RWPE2 (cell line): Measurements from ENCODE around the gene VIPR2.

Source experiments
- ATAC-seq: fragments of 200-7000 bp; cut with Tn5 transposase; 3 replicates; pipeline ENCODE4 v1.9.1; 2021; ENCODE audit warnings: low read depth
- DNase-seq: peaks from one replicate; pipeline ENCODE4 v3.0.0-alpha.2; 2020; ENCODE audit warnings: low spot score
- H3K27ac ChIP-seq: fragments of 450-650 bp; 2 replicates; pipeline ENCODE4 v1.5.1; 2017; ENCODE audit warnings: mild to moderate bottlenecking; ENCODE audit not compliant: poor library complexity, severe bottlenecking
- H3K27me3 ChIP-seq: fragments of 250-450 bp; sonication (Bioruptor Pico); 2 replicates; pipeline ENCODE4 v1.5.1; 2021; ENCODE audit warnings: mild to moderate bottlenecking, moderate library complexity; ENCODE audit not compliant: insufficient read depth, poor library complexity, severe bottlenecking
- H3K36me3 ChIP-seq: fragments of 250-450 bp; sonication (Bioruptor Pico); 2 replicates; pipeline ENCODE4 v1.5.1; 2020; ENCODE audit warnings: low read depth, mild to moderate bottlenecking, moderate library complexity
- H3K4me1 ChIP-seq: fragments of 250-450 bp; sonication (Bioruptor Pico); 2 replicates; pipeline ENCODE4 v1.5.1; 2021; ENCODE audit warnings: mild to moderate bottlenecking, moderate library complexity; ENCODE audit not compliant: insufficient read depth, poor library complexity, severe bottlenecking
- H3K4me3 ChIP-seq: fragments of 250-450 bp; sonication (Bioruptor Pico); 2 replicates; pipeline ENCODE4 v1.5.1; 2021; ENCODE audit warnings: mild to moderate bottlenecking, moderate library complexity; ENCODE audit not compliant: severe bottlenecking
- H3K9me3 ChIP-seq: fragments of 250-450 bp; sonication (Bioruptor Pico); 2 replicates; pipeline ENCODE4 v1.5.1; 2021; ENCODE audit warnings: mild to moderate bottlenecking, moderate library complexity; ENCODE audit not compliant: severe bottlenecking
- CTCF ChIP-seq: fragments of 450-650 bp; IDR thresholded peaks from one replicate; pipeline ENCODE4 v1.5.1; 2017; ENCODE audit warnings: mild to moderate bottlenecking, moderate library complexity; ENCODE audit not compliant: poor library complexity, severe bottlenecking

The VIPR2 gene

GRCh38 chr7:159160450-159160849 lies 15.8 kb upstream of the VIPR2 start:
- H3K27ac ChIP-seq, result no peak overlapping the region
- H3K27me3 ChIP-seq, result no peaks in the 10 kb centered on the region
- no peak for TF ChIP-seq CTCF
- ATAC-seq (no peak), DNase-seq (no peak)
- no peaks in the 10 kb centered on the region for H3K4me1 ChIP-seq
- no peak overlapping the region for H3K4me3 ChIP-seq
- no peaks in the 10 kb centered on the region for H3K9me3 ChIP-seq
- no peaks in the 10 kb centered on the region for H3K36me3 ChIP-seq

GRCh38 chr7:159159731-159160130 lies 15.1 kb upstream of the VIPR2 start:
- Histone ChIP-seq H3K4me1 (no peaks in the 10 kb centered on the region), H3K36me3 (no peaks in the 10 kb centered on the region), H3K9me3 (no peaks in the 10 kb centered on the region), H3K27me3 (no peaks in the 10 kb centered on the region), H3K4me3 (no peak overlapping the region), H3K27ac (no peak overlapping the region)
- no peak for TF ChIP-seq CTCF
- DNase-seq, result no peak
- no peak for ATAC-seq

- ATAC-seq (no peak), DNase-seq (no peak)
- Histone ChIP-seq H3K27me3 (no peaks in the 10 kb centered on the region), H3K4me3 (no peak overlapping the region), H3K9me3 (no peaks in the 10 kb centered on the region), H3K4me1 (no peaks in the 10 kb centered on the region), H3K27ac (no peak overlapping the region), H3K36me3 (no peaks in the 10 kb centered on the region)
- no peak for TF ChIP-seq CTCF
Observed at GRCh38 chr7:159158888-159159405, 14.3 kb upstream of the VIPR2 start.

- Histone ChIP-seq H3K36me3 (no peaks in the 10 kb centered on the region), H3K27me3 (no peaks in the 10 kb centered on the region), H3K9me3 (no peaks in the 10 kb centered on the region), H3K4me1 (no peaks in the 10 kb centered on the region), H3K27ac (no peak overlapping the region), H3K4me3 (no peak overlapping the region)
- no peak for TF ChIP-seq CTCF
- ATAC-seq (no peak), DNase-seq (no peak)
Observed at GRCh38 chr7:159158125-159158887, 13.6 kb upstream of the VIPR2 start.

GRCh38 chr7:159157714-159158113 lies 13.0 kb upstream of the VIPR2 start:
- H3K27me3 ChIP-seq, result no peaks in the 10 kb centered on the region
- TF ChIP-seq CTCF, result no peak

More at GRCh38 chr7:159157714-159158113, 13.0 kb upstream of the VIPR2 start:
- Histone ChIP-seq H3K9me3 (no peaks in the 10 kb centered on the region), H3K4me3 (no peak overlapping the region), H3K27ac (no peak overlapping the region), H3K4me1 (no peaks in the 10 kb centered on the region), H3K36me3 (no peaks in the 10 kb centered on the region)
- no peak for DNase-seq
- ATAC-seq, result no peak
